ENCODE measurements around the gene RDH13.

Gene RDH13

GRCh38 chr19:55088543-55089341 is 25.8 kb upstream of the RDH13 start:
- TF ChIP-seq FOXM1 (IDR thresholded peaks at IDR 0.05; ENCODE audit: borderline replicate concordance, low read depth) (no peak), CREB1 (IDR thresholded peaks at IDR 0.05; ENCODE audit: low read depth) (no peak), RAD21 (IDR thresholded peaks at IDR 0.05; ENCODE audit: low read depth) (0 out of 2 replicates have a peak, but pooled peaks have one; percentile 3), EGR1 (IDR thresholded peaks at IDR 0.05) (no peak)

- TF ChIP-seq USF1 (IDR thresholded peaks at IDR 0.05) = no peak
- no peak for TF ChIP-seq TCF12 (IDR thresholded peaks at IDR 0.05; ENCODE audit: low read depth)
- TF ChIP-seq TEAD4 (IDR thresholded peaks at IDR 0.05) = no peak
- no peak for TF ChIP-seq EP300 (IDR thresholded peaks at IDR 0.05; ENCODE audit: borderline replicate concordance)
Measured at GRCh38 chr19:55088021-55088451, 25.1 kb upstream of the RDH13 start.

- TF ChIP-seq USF1 (IDR thresholded peaks at IDR 0.05) = no peak
- no peak for TF ChIP-seq CEBPB (IDR thresholded peaks at IDR 0.05)
- TF ChIP-seq FOXM1 (IDR thresholded peaks at IDR 0.05; ENCODE audit: borderline replicate concordance, low read depth) = no peak
- TF ChIP-seq YY1 (IDR thresholded peaks at IDR 0.05; ENCODE audit: low read depth) = no peak
- TF ChIP-seq EGR1 (IDR thresholded peaks at IDR 0.05) = no peak
- TF ChIP-seq TCF12 (IDR thresholded peaks at IDR 0.05; ENCODE audit: low read depth) = no peak
- TF ChIP-seq EP300 (IDR thresholded peaks at IDR 0.05; ENCODE audit: borderline replicate concordance) = no peak
- TF ChIP-seq RAD21 (IDR thresholded peaks at IDR 0.05; ENCODE audit: low read depth) = no peak
- no peak for TF ChIP-seq TEAD4 (IDR thresholded peaks at IDR 0.05)
- no peak for TF ChIP-seq TAF1 (IDR thresholded peaks at IDR 0.05; ENCODE audit: low read depth)
- no peak for TF ChIP-seq MAX (IDR thresholded peaks at IDR 0.05)
- no peak for TF ChIP-seq REST (IDR thresholded peaks at IDR 0.05; ENCODE audit: low read depth)
- no peak for TF ChIP-seq NFIC (IDR thresholded peaks at IDR 0.05)
- TF ChIP-seq CREB1 (IDR thresholded peaks at IDR 0.05; ENCODE audit: low read depth) = no peak
- TF ChIP-seq ZBTB7A (IDR thresholded peaks at IDR 0.05; ENCODE audit: low read depth) = no peak
Measured at GRCh38 chr19:55087542-55087901, 24.6 kb upstream of the RDH13 start.

GRCh38 chr19:55086730-55087541 is 24.0 kb upstream of the RDH13 start:
- TF ChIP-seq RAD21 (IDR thresholded peaks at IDR 0.05; ENCODE audit: low read depth) = no peak
- no peak for TF ChIP-seq EGR1 (IDR thresholded peaks at IDR 0.05)
- TF ChIP-seq EP300 (IDR thresholded peaks at IDR 0.05; ENCODE audit: borderline replicate concordance) = no peak
- no peak for TF ChIP-seq TEAD4 (IDR thresholded peaks at IDR 0.05)
- no peak for TF ChIP-seq NFIC (IDR thresholded peaks at IDR 0.05)
- no peak for TF ChIP-seq ZBTB7A (IDR thresholded peaks at IDR 0.05; ENCODE audit: low read depth)
- no peak for TF ChIP-seq FOXM1 (IDR thresholded peaks at IDR 0.05; ENCODE audit: borderline replicate concordance, low read depth)
- TF ChIP-seq CREB1 (IDR thresholded peaks at IDR 0.05; ENCODE audit: low read depth) = no peak
- no peak for TF ChIP-seq YY1 (IDR thresholded peaks at IDR 0.05; ENCODE audit: low read depth)
- TF ChIP-seq TCF12 (IDR thresholded peaks at IDR 0.05; ENCODE audit: low read depth) = no peak

- TF ChIP-seq TAF1 (IDR thresholded peaks at IDR 0.05; ENCODE audit: low read depth) = no peak
- no peak for TF ChIP-seq RAD21 (IDR thresholded peaks at IDR 0.05; ENCODE audit: low read depth)
- no peak for TF ChIP-seq EP300 (IDR thresholded peaks at IDR 0.05; ENCODE audit: borderline replicate concordance)
- no peak for TF ChIP-seq EGR1 (IDR thresholded peaks at IDR 0.05)
- TF ChIP-seq YY1 (IDR thresholded peaks at IDR 0.05; ENCODE audit: low read depth) = no peak
Measured at GRCh38 chr19:55085923-55086715, 23.2 kb upstream of the RDH13 start.

GRCh38 chr19:55084416-55084815 is 21.5 kb upstream of the RDH13 start:
- no peak for TF ChIP-seq RAD21 (IDR thresholded peaks at IDR 0.05; ENCODE audit: low read depth)
